NCI-H1092 (cell line): ENCODE results near the gene CADPS2.

Experiments
- DNase-seq: peaks from one replicate; lab custom pipeline; 2025; lab: John Stamatoyannopoulos, UW

CADPS2 gene

DNA sequence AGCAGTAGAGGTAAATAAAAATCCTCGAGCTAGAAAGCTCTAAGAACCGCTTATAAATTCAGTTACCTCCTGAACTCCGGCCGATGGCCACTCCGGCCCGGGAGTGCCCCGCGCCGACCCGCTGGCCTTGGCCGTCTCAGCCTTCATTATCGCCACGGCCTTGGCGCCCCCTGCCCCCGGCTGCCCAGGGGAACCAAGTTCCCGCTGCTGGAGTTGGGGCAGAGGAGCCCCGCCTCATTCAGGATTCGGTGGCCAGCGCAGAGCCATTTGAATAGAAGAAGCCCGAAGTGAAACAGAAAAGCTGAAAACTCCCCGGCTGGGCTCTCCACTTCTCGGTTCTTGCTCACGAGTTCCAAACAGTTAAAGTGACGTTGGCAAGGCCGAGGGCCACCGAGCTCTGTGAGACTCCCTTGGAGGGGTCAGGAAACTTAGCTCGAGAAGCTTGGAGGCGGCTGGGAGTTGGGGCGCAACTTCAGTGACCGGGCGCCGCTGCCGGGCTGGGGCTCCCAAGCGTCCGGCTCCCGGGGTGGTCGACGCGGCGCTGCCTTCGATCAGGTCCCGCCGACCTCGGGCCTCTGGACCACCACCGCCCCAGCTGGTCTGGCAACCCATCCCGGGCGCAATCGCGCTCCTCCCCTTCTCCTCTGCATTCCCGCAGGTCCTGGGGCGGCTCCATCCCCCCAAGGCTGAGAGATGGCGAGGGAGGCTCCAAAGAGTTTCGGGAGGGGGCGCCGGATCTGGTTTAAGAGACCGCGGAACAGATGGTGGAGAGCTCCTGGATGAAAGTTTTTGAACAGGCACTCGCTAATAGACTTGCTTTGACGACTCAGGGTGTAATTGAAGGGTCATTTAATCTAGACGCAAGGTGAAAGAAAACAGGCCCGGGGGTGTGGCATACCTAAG lies 575.9 kb downstream of the CADPS2 start:
- DNase-seq = no peak

GRCh38 chr7:122309421-122309820 lies 576.8 kb downstream of the CADPS2 start:
- DNase-seq = no peak

DNA sequence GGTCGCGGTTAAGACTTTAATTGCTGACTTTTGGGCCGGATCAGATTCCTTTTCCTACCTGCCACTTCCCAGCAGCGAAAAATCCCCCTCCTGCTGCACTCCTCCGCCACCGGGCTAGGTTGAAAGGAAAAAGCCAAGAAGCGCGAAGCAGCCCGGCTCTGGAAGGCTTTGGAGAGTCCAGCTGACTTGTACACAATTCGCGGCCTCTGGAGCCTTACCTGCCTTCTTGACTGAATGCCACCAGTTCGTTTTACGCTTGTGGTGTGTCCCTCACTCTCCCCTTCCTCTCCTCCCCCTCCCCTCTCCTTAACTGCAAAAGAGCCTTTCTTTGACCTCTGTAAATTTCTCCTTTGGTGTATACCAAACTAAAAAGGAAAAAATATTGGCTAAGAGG lies 579.0 kb downstream of the CADPS2 start:
- no peak for DNase-seq

- no peak for DNase-seq
These were observed 579.7 kb downstream of the CADPS2 start for GRCh38 chr7:122306320-122307227.

- DNase-seq = no peak
These were observed 580.6 kb downstream of the CADPS2 start for GRCh38 chr7:122305475-122306319.

GRCh38 chr7:122304996-122305421 lies 581.3 kb downstream of the CADPS2 start:
- DNase-seq = no peak

DNA sequence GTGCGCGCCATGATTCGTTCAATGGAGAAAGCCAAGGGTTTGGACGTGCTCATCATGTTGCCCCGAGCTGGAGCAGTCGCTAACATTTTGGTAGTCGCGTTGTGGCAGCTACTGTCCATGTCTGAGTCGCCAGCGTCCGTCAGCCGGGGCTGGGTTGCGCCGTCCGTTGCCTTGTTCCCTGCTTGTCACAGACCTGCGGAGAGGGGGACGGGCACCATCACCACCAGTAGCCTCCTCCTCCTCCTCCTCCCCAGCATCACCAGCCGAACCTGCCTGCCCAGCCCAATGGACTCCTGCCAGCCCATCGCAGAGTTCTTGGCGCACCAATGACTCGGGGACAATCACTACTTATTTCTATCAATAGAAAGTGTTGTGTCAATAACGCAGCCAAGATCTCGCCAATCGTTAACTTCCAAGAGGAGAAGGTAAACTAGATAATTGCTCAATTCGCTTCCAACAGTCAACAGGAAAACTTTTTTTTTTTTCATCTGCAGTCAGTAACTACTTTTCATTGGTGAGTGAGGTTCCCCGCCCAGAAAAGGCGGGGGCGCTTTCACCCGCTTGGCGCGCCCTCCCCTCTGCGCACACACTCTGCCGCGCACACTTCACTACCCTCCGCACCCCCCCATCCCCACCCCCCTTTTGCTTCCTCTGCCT lies 581.8 kb downstream of the CADPS2 start, which contains the start of gene FEZF1:
Gene FEZF1 (minus strand): TSS at position 432 of the 657 bp plus-strand sequence. CDS start 313 bp downstream, at position 119.
- no peak for DNase-seq

DNA sequence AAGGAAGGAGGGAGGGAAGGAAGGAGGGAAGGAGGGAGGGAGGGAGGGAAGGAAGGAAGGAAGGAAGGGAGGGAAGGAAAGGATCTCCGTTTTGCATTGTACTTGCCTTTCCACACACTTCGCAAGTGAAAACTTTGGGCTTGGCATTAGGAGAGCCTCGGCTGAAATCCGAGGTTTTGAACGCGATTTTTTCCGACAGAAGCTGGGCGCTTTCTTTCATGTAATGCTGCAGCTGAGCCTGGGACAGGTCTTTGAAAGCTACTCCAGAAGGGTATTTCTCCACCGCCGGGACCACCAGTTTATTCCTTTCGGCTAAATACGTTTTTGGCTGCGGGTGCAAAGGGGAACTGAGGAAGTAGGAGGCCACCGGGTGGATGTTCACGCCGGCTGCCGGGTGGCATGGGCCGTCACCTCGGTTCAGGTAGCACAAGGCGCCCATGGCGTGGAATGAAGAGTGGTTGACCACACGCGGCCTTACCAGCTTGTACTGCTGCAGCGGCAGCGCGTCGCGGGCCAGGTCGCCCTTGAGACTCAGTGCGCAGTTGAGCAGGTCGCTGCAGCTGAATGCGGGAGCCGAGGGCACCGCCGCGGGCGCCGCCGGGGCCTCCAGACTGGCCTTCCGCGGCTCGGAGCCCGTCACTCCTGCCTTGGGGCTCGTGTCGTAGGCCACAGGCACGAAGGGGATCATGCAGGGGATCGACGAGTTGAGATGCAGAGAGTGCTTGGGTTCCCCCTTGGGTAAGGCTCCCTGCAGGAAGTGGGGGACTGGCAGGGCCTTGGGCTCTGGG lies 582.5 kb downstream of the CADPS2 start:
- DNase-seq = no peak

GRCh38 chr7:122302761-122303530 lies 583.3 kb downstream of the CADPS2 start:
- no peak for DNase-seq

DNA sequence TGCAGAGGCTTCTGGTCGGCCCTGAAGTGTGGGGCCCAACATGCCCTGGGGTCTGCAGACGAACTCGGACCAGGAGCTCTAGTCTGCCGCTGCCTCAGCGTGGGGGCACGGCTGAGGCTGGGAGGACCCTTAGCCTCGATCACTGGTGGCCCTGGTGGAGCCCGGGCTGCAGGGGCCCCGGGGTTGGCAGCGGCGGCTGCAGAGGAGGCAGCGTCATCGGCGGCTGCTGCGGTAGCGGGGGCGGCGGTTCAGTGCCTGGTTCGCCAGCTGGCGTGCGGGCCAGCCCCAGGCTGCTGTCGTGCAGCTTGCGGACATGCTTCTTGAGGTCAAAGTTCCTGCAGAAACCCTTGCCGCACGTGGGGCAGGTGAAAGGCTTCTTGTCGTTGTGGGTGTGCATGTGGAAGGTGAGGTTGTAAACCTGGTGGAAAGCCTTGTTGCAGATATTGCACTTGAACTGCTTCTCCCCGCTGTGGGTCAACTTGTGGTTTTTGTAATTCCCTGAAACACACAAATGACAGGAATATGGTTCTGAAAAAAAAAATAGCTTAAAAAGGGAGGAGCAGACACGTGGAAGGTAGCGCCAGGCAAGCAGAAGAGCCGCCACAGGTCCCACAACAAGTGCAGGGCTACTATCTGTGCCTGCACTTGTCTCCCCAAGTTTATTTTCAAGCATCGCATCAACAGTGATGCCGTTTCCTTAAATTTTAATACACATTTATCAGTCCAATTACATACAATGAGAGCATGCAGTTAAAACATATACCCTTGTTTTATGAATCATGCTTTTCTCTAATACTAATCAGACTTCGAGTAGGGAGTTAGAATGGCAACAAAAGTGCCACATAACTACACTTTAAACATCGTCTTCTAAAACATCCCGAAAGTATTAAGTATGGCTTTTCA lies 584.2 kb downstream of the CADPS2 start:
- no peak for DNase-seq

DNA sequence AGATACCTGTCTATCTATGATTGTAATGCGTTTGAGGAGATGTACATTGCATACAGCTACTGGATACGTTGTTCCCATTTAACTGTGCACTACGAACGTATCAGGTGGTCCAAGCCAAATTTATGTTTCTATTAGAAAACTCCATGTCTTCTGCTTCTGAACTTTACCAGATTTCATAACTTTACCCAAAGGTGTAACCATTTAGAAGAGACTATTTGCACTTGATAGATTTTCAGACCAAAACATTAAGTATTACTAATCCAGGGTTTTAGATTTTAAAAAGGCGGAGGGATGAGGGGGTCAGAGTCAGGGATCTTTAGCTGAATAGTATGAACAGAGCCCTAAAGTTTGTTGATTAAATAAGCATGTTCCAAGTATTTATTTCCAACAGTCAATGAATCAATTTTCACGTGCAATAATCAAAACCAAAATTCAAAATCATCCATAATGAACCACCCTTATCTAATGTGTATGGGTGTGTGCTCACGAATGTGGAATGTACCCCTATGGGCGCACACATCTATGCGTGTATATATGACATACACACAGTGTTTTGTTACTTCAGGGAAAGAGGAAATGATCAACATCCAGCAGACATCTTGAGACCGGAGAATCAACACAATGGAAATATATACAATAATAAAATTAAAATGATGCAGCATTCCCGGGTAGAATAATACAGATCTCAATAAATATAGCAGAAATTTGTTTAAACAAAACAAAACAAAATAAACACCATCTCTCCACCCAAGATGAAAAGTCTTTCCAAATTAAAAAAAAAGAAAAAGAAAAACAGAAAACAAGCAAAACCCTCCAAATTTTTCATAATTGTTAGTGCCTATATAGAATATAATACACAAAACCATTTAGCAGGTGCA lies 585.1 kb downstream of the CADPS2 start:
- DNase-seq = no peak

GRCh38 chr7:122300211-122300932 lies 585.9 kb downstream of the CADPS2 start:
- DNase-seq = peak; percentile 17

GRCh38 chr7:122299624-122300210 lies 586.5 kb downstream of the CADPS2 start:
- DNase-seq = no peak

DNA sequence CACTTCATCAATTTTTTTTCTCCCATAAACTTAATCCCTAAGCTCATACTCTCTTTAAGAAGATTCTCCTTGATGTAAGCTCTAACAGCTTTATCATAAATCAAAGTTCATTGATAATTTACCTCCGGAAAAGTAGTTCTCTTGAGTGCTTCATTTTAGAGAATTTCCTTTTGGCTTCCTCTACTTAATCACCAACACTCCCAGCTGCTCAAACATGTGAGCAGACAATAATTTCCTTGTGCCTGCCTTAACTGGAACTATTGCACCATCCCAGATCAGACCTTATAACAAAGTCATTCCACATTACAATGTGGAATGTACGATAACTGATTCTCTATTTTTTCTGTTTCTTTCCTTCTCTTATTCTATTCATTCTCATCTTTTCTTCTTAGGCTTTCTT lies 587.6 kb downstream of the CADPS2 start:
- no peak for DNase-seq

GRCh38 chr7:122298131-122298530 lies 588.1 kb downstream of the CADPS2 start:
- DNase-seq = no peak

GRCh38 chr7:122291189-122291588 lies 595.1 kb downstream of the CADPS2 start:
- DNase-seq = no peak
